Smooth muscle cell (in vitro differentiated cells): ENCODE data around the gene PARD6G. TPM values are rescaled to one million over a fixed set of nuclear protein-coding genes. Genes with fewer than 3 reads are reported as not detected.

Experiments used
- DNase-seq: peaks from one replicate; lab custom pipeline; 2025; ENCODE audit not compliant: unreplicated experiment; lab: John Stamatoyannopoulos, UW
- H2AFZ ChIP-seq: fragments of 200-600 bp; sonication (generic); 2 replicates; pipeline ENCODE4 v1.6.0; 2016; ENCODE audit warnings: antibody characterized with exemption, low read depth, mild to moderate bottlenecking
- H3F3A ChIP-seq: fragments of 200-600 bp; sonication (generic); 2 replicates; pipeline ENCODE4 v1.6.0; 2017; ENCODE audit warnings: antibody characterized with exemption, low read depth
- H3K27ac ChIP-seq: fragments of 200-600 bp; sonication (generic); 2 replicates; pipeline ENCODE4 v1.5.1; 2016; ENCODE audit warnings: low read depth, mild to moderate bottlenecking
- H3K27me3 ChIP-seq: fragments of 200-600 bp; sonication (generic); 2 replicates; pipeline ENCODE4 v1.6.1; 2016; ENCODE audit warnings: low read depth, mild to moderate bottlenecking
- H3K36me3 ChIP-seq: fragments of 200-600 bp; sonication (generic); 2 replicates; pipeline ENCODE4 v1.5.1; 2016; ENCODE audit warnings: low read depth
- H3K4me1 ChIP-seq: fragments of 200-600 bp; sonication (generic); 2 replicates; pipeline ENCODE4 v1.5.1; 2016; ENCODE audit warnings: low read depth
- H3K4me2 ChIP-seq: fragments of 200-600 bp; sonication (generic); 2 replicates; pipeline ENCODE4 v1.6.0; 2016; ENCODE audit warnings: mild to moderate bottlenecking
- H3K4me3 ChIP-seq: fragments of 200-600 bp; sonication (generic); 2 replicates; pipeline ENCODE4 v1.5.1; 2016; ENCODE audit warnings: mild to moderate bottlenecking
- H3K79me2 ChIP-seq: fragments of 200-600 bp; sonication (generic); 2 replicates; pipeline ENCODE4 v1.6.0; 2016; ENCODE audit warnings: low read depth, mild to moderate bottlenecking
- H3K9ac ChIP-seq: fragments of 200-600 bp; sonication (generic); 2 replicates; pipeline ENCODE4 v1.6.0; 2016; ENCODE audit warnings: low read depth
- H3K9me3 ChIP-seq: fragments of 200-600 bp; sonication (generic); replicated peaks from 2 replicates; pipeline ENCODE4 v1.5.1; 2016; ENCODE audit warnings: low read depth
- H4K20me1 ChIP-seq: fragments of 200-600 bp; sonication (generic); 2 replicates; pipeline ENCODE4 v1.6.0; 2016; ENCODE audit warnings: low read depth
- WGBS: methylation state at CpG from one replicate; pipeline ENCODE4 v1.1.7; 2016; ENCODE audit warnings: low lambda C conversion rate; 5-methylcytosine and 5-hydroxymethylcytosine counted together
- polyA plus RNA-seq: library from polyadenylated mRNA; unstranded; fragments of >200 nt; fragmentation: Nextera tagmentation; extraction: Ambion mirVana; gene quantifications from 2 replicates; pipeline ENCODE4 v1.2.1, GENCODE V29; 2016
- total RNA-seq: library from RNA; depleted of rRNA; stranded (reverse); fragments of >200 nt; gene quantifications from 2 replicates; pipeline ENCODE4 v1.2.3, GENCODE V29; 2014
- TF ChIP-seq, protein P1 (sequence below): fragments of 200-600 bp; sonication (generic); IDR thresholded peaks from 2 replicates; pipeline ENCODE4 v1.5.1; 2017; ENCODE audit warnings: borderline replicate concordance, mild to moderate bottlenecking, antibody characterized with exemption; ENCODE audit not compliant: insufficient read depth, poor library complexity, severe bottlenecking

Gene PARD6G
- total and polyA plus RNA-seq, 2 experiments from 2014 or later: 19.8 to 19.9 TPM

GRCh38 chr18:80126797-80127196 lies 120.5 kb downstream of the PARD6G start:
- DNase-seq: no peak
- Histone ChIP-seq H4K20me1 (peaks cover 87% of the 10 kb centered on the region), H3K4me2 (no peak overlapping the region), H3K36me3 (no peaks in the 10 kb centered on the region), H3K9me3 (no peaks in the 10 kb centered on the region), H2AFZ (no peak overlapping the region), H3K27me3 (no peaks in the 10 kb centered on the region), H3K4me3 (no peak overlapping the region), H3K4me1 (no peaks in the 10 kb centered on the region), H3K79me2 (peaks cover 100% of the 10 kb centered on the region), H3F3A (no peaks in the 10 kb centered on the region), H3K27ac (no peak overlapping the region), H3K9ac (no peak overlapping the region)
- WGBS: 98% methylated on average over 9 of the region's 9 CpGs
- TF ChIP-seq, protein P1, sequence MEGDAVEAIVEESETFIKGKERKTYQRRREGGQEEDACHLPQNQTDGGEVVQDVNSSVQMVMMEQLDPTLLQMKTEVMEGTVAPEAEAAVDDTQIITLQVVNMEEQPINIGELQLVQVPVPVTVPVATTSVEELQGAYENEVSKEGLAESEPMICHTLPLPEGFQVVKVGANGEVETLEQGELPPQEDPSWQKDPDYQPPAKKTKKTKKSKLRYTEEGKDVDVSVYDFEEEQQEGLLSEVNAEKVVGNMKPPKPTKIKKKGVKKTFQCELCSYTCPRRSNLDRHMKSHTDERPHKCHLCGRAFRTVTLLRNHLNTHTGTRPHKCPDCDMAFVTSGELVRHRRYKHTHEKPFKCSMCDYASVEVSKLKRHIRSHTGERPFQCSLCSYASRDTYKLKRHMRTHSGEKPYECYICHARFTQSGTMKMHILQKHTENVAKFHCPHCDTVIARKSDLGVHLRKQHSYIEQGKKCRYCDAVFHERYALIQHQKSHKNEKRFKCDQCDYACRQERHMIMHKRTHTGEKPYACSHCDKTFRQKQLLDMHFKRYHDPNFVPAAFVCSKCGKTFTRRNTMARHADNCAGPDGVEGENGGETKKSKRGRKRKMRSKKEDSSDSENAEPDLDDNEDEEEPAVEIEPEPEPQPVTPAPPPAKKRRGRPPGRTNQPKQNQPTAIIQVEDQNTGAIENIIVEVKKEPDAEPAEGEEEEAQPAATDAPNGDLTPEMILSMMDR: no peak

DNA sequence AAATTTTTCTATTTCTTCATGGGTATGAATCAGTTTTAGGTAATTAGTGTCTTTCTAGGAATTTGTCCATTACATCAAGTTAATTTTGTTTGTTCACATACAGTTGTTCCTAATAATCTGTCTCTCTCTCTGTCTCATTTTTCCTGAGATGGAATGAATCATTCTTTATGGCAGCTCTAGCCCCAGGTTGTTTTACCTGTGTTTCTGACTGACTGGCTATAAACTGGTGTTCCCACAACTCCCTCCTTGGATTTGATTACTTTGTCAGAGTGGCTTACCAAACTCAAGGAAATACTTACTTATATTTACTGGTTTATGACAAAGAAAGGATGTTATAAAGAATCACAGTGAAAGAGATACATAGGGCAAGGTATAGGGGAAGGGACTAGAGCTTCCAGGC lies 123.2 kb downstream of the PARD6G start:
- H3K27ac ChIP-seq: no peak overlapping the region
- peaks cover 10% of the 10 kb centered on the region for H3K4me1 ChIP-seq
- H3K27me3 ChIP-seq: no peaks in the 10 kb centered on the region
- no peaks in the 10 kb centered on the region for H3F3A ChIP-seq
- no peaks in the 10 kb centered on the region for H3K36me3 ChIP-seq
- H3K9me3 ChIP-seq: no peaks in the 10 kb centered on the region
- H3K9ac ChIP-seq: no peak overlapping the region
- peaks cover 88% of the 10 kb centered on the region for H4K20me1 ChIP-seq
- TF ChIP-seq, protein P1: no peak
- H2AFZ ChIP-seq: no peak overlapping the region
- DNase-seq: no peak
- no peak overlapping the region for H3K4me3 ChIP-seq
- peaks cover 97% of the 10 kb centered on the region for H3K79me2 ChIP-seq
- H3K4me2 ChIP-seq: no peak overlapping the region

- peaks cover 80% of the 10 kb centered on the region for H4K20me1 ChIP-seq
- peaks cover 18% of the 10 kb centered on the region for H3K4me1 ChIP-seq
- no peaks in the 10 kb centered on the region for H3F3A ChIP-seq
- 93% methylated on average over 1 of the region's 1 CpG for WGBS
- no peak overlapping the region for H2AFZ ChIP-seq
- no peak for DNase-seq
- H3K27me3 ChIP-seq: no peaks in the 10 kb centered on the region
- H3K27ac ChIP-seq: no peak overlapping the region
- TF ChIP-seq, protein P1: no peak
- no peaks in the 10 kb centered on the region for H3K9me3 ChIP-seq
- peaks cover 94% of the 10 kb centered on the region for H3K79me2 ChIP-seq
- H3K9ac ChIP-seq: no peak overlapping the region
- H3K36me3 ChIP-seq: peaks cover 8% of the 10 kb centered on the region
- no peak overlapping the region for H3K4me2 ChIP-seq
- no peak overlapping the region for H3K4me3 ChIP-seq
Observed at GRCh38 chr18:80120932-80121331, 126.4 kb downstream of the PARD6G start.

DNA sequence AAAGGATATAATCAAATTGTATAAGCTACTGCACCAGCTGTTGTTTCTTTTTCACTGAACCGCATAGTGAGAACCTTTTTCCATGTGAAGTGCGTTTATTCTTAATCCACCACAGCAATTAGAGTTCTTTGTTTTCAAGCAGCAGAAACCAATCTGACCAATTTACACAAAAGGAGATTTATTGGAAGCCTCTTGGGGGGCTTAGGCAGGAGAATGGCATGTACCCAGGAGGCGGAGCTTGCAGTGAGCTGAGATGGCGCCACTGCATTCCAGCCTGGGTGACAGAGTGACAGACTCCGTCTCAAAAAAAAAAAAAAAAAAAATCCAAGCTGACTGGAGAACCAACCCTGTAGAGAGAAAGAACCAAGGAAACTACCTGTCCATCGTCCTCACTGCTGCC lies 128.2 kb downstream of the PARD6G start:
- no peak for DNase-seq
- Histone ChIP-seq H2AFZ (no peak overlapping the region), H3K79me2 (peaks cover 94% of the 10 kb centered on the region), H3K4me2 (no peak overlapping the region), H4K20me1 (peaks cover 80% of the 10 kb centered on the region), H3F3A (no peaks in the 10 kb centered on the region), H3K9me3 (no peaks in the 10 kb centered on the region), H3K27ac (no peak overlapping the region), H3K27me3 (no peaks in the 10 kb centered on the region), H3K36me3 (peaks cover 8% of the 10 kb centered on the region), H3K4me3 (no peak overlapping the region), H3K9ac (no peak overlapping the region), H3K4me1 (peaks cover 18% of the 10 kb centered on the region)
- TF ChIP-seq, protein P1: no peak
- 59% methylated on average over 6 of the region's 6 CpGs for WGBS
